ENCODE data around the gene HDHD3.
"Not testable (repeated sequence)": the region's sequence is repeated elsewhere in the genome, so short reads cannot be mapped to it uniquely, and the experiment has no call there.

Gene HDHD3

DNA sequence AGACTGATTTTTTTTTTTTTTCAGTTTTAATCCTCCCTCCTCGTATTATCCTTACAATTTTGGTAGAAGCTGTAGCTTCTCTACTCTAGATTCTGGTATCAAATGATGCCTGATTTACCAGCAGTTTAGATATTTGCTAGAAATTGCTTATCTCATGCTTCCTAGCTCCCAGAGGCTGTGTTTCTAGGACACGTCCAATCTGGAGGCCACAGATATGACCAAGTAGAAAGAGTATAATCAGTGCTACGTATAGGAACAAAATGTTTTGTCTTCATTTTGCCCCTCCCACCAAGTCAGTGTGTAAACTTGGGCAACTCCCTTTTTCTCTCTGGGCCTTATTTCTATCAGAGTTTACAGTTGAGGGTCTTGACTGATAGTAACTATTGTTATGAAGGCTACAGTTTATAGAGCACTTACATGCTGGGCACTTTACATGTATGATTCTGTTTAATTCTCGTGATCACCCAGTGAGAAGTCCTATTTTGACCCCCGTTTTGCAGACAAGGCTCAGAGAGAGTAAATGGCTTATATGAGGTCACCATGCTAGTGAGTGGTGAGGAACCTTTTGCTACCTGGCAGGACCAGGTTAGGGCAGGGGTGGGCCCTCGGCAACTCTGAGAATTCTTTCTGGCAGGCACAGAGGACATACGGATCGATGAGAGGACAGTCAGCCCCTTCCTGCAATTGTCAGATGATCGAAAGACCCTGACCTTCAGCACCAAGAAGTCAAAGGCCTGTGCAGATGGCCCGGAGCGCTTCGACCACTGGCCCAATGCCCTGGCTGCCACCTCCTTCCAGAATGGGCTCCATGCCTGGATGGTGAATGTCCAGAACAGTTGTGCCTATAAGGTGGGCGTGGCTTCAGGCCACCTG lies 7.6 kb downstream of the HDHD3 start:
- H3K4me3 ChIP-seq (ENCODE audit: low read length): no peak overlapping the region
- no peak for DNase-seq (ENCODE audit: low read depth, low spot score)

GRCh38 chr9:113368348-113368981 lies 8.3 kb downstream of the HDHD3 start:
- DNase-seq (ENCODE audit: low read depth, low spot score): no peak
- no peak overlapping the region for H3K4me3 ChIP-seq (ENCODE audit: low read length)

- not testable (repeated sequence) for DNase-seq (ENCODE audit: low read depth, low spot score); H3K4me3 ChIP-seq (ENCODE audit: low read length)
Measured at GRCh38 chr9:113365652-113366051, 11.1 kb downstream of the HDHD3 start.

DNA sequence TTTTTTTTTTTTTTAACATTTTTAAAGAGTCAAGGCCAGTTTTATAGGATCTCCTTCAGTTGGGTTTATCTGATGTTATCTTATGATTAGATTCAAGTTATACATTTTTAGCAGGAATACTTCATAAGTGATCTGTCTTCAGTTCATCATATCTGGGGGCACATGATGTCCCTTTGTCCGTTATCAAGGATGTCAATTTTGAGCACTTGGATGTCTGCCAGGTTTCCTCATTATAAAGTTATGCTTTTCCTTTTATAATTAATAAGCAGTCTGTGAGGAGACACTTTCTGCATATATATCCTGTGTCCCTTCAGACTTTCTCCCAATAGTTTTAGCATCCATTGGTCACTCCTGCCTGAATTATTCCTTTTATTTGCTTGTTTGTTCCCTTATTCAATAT lies 11.8 kb downstream of the HDHD3 start:
- no peak for DNase-seq (ENCODE audit: low read depth, low spot score)
- no peak overlapping the region for H3K4me3 ChIP-seq (ENCODE audit: low read length)

DNA sequence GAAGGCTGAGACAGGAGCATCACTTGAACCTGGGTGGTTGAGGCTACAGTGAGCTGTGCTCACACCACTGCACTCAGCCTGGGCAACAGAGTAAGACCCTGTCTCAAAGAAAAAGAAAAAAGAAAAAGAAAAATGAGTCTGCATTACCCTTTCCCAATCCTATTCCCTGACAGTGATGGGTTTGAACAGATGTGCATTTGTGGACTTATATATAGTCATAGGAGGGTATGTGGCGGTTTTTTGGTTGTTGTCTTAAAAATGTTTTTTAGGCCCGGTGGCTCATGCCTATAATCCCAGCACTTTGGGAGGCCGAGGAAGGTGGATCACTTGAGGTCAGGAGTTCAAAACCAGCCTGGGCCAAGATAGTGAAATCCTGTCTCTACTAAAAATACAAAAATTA lies 13.4 kb downstream of the HDHD3 start:
- no peak for DNase-seq (ENCODE audit: low read depth, low spot score)
- H3K4me3 ChIP-seq (ENCODE audit: low read length): no peak overlapping the region

GRCh38 chr9:113361304-113362018 lies 15.3 kb downstream of the HDHD3 start:
- no peak overlapping the region for H3K4me3 ChIP-seq (ENCODE audit: low read length)
- DNase-seq (ENCODE audit: low read depth, low spot score): no peak

GRCh38 chr9:113360242-113360842 lies 16.4 kb downstream of the HDHD3 start:
- DNase-seq (ENCODE audit: low read depth, low spot score): no peak
- no peak overlapping the region for H3K4me3 ChIP-seq (ENCODE audit: low read length)

DNA sequence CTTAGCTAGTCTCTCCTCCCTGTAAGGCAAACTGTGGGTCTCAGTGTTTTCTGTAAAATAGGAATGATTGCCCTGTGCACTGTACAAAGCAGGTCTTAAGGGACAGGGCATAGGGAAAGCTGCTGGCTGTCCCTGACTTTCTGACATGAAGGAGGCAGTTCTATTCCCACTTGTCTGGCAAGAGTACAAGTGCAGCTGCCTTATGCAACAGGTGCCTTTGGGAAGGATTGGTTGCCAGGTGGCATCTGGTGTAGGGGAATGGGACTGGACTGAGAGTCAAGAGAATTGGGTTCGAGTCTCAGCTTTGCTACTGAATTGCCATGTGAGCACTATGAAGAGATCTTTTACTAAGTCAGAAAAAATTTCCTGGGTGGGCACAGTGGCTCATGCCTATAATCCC lies 17.4 kb downstream of the HDHD3 start:
- no peak for DNase-seq (ENCODE audit: low read depth, low spot score)
- H3K4me3 ChIP-seq (ENCODE audit: low read length): no peak overlapping the region

DNA sequence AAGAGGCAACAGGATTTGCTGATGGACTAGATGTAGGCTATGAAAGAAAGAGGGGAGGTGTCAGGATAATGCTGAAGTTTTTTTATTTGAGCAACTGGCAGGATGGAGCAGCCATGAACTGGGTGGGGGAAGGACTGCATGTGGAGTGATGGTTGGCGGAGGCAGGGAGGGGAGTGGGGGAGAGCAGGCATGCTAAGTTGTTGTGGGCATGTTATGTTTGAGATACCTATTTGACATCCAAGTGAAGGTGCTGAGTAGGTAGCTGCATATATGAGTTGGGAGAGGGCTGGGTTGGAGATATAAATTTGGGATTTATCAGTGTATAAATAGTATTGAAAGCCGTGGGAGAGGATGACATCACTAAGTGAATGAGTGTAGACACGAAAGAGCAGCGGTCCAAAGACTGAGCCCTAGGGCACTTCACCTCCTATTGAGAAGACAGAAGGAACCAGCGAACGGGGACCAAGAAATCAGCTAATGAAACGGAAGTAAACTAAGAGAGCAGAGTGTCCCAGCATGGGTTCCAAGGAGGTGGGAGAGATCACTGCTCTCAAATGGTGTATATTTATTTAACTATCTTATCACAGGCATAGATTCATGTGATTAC lies 20.0 kb downstream of the HDHD3 start:
- H3K4me3 ChIP-seq (ENCODE audit: low read length): no peak overlapping the region
- DNase-seq (ENCODE audit: low read depth, low spot score): no peak

DNA sequence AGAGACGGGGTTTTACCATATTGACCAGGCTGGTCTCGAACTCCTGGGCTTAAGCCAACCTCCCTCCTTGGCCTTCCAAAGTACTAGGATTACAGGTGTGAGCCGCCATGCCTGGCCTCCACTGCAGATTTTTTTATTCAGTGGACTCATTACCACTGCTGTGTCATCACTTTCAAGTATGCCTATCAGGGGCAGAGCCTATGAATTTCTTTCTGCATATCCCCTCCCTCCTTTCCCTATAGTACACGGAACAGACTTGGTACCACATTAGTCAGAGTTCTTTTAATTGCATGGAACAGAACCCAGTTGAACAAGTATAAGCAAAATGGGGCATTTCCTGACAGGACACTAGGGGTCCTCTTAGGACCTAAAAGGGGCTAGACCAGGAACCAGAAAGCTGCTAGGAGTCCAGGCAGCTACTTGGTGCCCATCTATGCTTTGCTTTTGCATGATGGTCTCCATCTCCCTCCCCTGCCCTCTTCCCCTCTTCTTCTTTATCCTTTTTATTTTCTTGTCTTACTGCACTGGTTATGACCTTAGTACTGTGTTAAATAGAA lies 21.7 kb downstream of the HDHD3 start:
- H3K4me3 ChIP-seq (ENCODE audit: low read length): no peak overlapping the region

GRCh38 chr9:113352411-113352810 lies 24.4 kb downstream of the HDHD3 start:
- DNase-seq (ENCODE audit: low read depth, low spot score): no peak

More for the DNA sequence above, 21.7 kb downstream of the HDHD3 start:
- no peak for DNase-seq (ENCODE audit: low read depth, low spot score)

GRCh38 chr9:113352006-113352405 lies 24.8 kb downstream of the HDHD3 start:
- no peak for DNase-seq (ENCODE audit: low read depth, low spot score)
- no peak overlapping the region for H3K4me3 ChIP-seq (ENCODE audit: low read length)

More at GRCh38 chr9:113352411-113352810, 24.4 kb downstream of the HDHD3 start:
- H3K4me3 ChIP-seq (ENCODE audit: low read length): no peak overlapping the region

DNA sequence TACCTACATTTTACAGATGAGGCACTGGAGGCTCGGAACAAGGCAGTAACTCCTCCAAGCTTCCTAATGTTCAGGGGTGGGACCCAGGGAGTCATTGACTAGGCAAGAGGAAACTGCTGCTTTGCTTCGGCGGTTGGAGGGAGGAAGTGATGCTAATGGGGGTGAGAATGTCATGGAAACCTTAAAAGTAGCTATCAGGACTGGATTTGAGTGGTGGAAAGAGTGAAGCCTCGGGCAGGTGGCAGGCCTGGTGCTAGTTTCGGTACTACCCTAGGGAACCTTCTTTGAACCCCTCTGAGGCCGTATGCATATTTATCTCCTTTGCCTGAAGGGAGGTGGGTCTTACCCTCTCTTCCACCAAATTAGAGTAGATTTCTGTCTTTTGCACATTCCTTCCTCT lies 25.8 kb downstream of the HDHD3 start:
- peak overlapping the region; percentile 62 for H3K4me3 ChIP-seq (ENCODE audit: low read length)
- DNase-seq (ENCODE audit: low read depth, low spot score): peak; percentile 50

GRCh38 chr9:113350107-113350661 lies 26.6 kb downstream of the HDHD3 start:
- H3K4me3 ChIP-seq (ENCODE audit: low read length): peak overlapping the region; percentile 62
- no peak for DNase-seq (ENCODE audit: low read depth, low spot score)

- H3K4me3 ChIP-seq (ENCODE audit: low read length): peak within 1 kb of the TSS; percentile 62
- no peak for DNase-seq (ENCODE audit: low read depth, low spot score)
Measured at GRCh38 chr9:113349445-113350094, 27.2 kb downstream of the HDHD3 start, which contains the start of gene BSPRY. TSS of gene BSPRY (plus strand) at chr9:113349541. CDS start at chr9:113349580, 39 bp downstream.

DNA sequence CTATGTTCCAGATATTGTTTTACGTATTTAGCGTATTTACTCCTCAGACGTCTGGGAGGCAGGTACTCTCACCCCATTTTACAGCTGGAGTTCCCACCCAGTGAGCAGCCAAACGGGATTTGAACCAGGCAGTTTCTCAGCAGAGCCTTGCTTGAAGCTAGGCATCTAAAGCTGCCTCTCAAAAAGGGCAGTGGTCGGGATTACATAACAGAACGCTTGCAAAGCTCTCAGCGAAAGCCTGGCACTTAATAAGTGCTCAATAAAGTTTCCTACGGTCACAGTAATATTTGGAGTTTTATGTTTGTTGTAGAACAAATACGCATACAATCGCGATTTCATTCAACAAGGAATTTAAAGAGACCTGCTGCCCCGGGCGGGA lies 27.7 kb downstream of the HDHD3 start:
- no peak for DNase-seq (ENCODE audit: low read depth, low spot score)
- peak overlapping the region; percentile 62 for H3K4me3 ChIP-seq (ENCODE audit: low read length)

- H3K4me3 ChIP-seq (ENCODE audit: low read length): no peak overlapping the region
- no peak for DNase-seq (ENCODE audit: low read depth, low spot score)
Measured at GRCh38 chr9:113348437-113348836, 28.3 kb downstream of the HDHD3 start.

DNA sequence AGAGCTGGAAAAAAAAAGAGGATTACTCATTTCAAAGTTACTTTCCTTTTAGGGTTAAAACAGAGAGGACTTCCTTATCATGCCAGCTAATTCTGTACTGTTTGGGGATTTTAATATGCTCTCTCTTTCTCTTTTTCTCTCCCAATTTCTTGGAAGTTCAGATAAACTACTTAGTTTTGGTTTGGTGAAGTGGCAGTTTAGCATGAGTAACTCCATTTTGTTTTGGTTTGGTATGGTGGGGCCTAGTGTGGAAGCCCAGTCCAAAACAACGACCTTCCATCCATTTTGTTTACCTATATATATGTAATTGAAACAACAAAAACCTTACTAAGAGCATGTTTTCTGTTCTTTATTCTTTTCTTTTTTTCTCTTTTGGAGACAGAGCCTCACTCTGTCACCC lies 31.1 kb downstream of the HDHD3 start:
- no peak overlapping the region for H3K4me3 ChIP-seq (ENCODE audit: low read length)
- no peak for DNase-seq (ENCODE audit: low read depth, low spot score)

All from Jurkat, Clone E6-1 (cell line).